Measurements from ENCODE around the gene TOMM20.

GRCh38 chr1:235139315-235139714 is 10.7 kb upstream of the TOMM20 start:
- no peak for TF ChIP-seq FOSL1 (tag; conservative IDR thresholded peaks at IDR 0.05)
- TF ChIP-seq BHLHE40 (IDR thresholded peaks at IDR 0.05; ENCODE audit: low read length) = no peak
